Testis (tissue), 2 donors: Measurements from ENCODE around the gene TBC1D7.

ENCODE experiments used
- POLR2A ChIP-seq: fragments of 450-650 bp; IDR thresholded peaks from one replicate; pipeline ENCODE4 v1.6.1; 2017; ENCODE audit warnings: antibody characterized with exemption, mild to moderate bottlenecking, moderate library complexity
- TF ChIP-seq, protein P1 (sequence below), 3 experiments: fragments of 450-650 bp in 2 of 3; fragments of 200-600 bp in 1 of 3; sonication (generic) in 1 of 3; IDR thresholded peaks; one replicate each; pipeline ENCODE4 v1.5.1; 2016 to 2019; ENCODE audit warnings: antibody characterized with exemption in 3 of 3, mild to moderate bottlenecking in 2 of 3, moderate library complexity in 1 of 3

DNA sequence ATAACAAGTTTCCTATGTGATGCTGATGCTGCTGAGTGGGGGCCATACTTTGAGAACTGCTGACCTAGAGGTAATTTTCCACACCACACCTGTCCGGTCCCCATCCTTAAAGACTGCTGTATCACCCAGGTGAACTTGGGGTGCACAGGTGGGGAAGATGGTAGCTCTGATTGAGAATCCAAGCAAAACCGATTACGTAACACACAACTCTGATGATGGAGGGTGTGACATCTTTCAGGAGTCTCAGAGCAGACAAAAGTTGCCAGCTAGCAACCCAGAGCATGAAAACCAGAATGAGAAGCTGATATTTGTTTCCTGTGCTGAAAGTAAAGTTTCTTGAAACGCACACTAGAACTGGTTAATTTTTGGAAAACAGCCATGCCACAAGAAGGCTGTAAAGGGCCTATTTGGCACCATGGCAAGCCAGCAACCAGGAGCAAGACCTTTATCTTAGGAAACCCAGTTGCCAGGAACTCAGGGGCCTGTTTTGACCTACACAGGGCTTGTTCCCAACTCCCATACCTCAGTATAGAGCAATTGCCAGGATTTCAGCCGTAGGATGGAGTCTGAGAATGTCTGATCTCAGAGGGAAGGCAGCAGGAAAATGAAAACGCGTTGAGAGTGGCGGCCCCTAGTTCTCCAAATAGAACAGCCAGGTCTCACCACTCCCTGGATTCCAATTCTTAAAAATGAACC is 21.6 kb upstream of the TBC1D7 start:
- TF ChIP-seq, protein P1, sequence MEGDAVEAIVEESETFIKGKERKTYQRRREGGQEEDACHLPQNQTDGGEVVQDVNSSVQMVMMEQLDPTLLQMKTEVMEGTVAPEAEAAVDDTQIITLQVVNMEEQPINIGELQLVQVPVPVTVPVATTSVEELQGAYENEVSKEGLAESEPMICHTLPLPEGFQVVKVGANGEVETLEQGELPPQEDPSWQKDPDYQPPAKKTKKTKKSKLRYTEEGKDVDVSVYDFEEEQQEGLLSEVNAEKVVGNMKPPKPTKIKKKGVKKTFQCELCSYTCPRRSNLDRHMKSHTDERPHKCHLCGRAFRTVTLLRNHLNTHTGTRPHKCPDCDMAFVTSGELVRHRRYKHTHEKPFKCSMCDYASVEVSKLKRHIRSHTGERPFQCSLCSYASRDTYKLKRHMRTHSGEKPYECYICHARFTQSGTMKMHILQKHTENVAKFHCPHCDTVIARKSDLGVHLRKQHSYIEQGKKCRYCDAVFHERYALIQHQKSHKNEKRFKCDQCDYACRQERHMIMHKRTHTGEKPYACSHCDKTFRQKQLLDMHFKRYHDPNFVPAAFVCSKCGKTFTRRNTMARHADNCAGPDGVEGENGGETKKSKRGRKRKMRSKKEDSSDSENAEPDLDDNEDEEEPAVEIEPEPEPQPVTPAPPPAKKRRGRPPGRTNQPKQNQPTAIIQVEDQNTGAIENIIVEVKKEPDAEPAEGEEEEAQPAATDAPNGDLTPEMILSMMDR (IDR thresholded peaks at IDR 0.05), result no peak
- no peak for TF ChIP-seq POLR2A
